ENCODE data around the gene PTPRD.
A peak's percentile ranks its signal among the peaks of the same experiment; 100 is the strongest.

Gene PTPRD

DNA sequence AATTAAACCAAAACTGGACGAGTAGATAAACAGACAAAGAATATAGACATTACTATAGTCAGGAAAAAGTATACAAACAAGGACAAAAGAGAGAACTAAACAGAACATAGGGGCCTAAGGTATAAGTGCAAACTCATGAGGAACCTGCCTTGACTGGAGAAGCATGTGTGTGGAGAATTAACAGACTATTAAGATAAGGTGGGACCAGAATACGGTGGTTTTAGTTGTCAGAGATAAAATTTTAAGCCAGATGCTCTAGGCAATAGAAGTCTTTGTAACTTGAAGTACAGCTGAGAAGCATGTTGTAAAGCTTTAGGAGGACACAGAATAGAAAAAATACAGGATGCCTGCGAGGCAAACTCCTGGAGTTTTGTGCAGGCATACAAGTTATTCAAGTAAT is 707.1 kb downstream of the PTPRD start:
- H3K9ac ChIP-seq (ENCODE audit: low read depth, low read length), result no peak overlapping the region
- H3K9me3 ChIP-seq (ENCODE audit: control insufficient read depth, insufficient read depth, low read length), result no peaks in the 10 kb centered on the region
- no peaks in the 10 kb centered on the region for H3K36me3 ChIP-seq (ENCODE audit: insufficient read depth, low read length)
- peaks cover 4% of the 10 kb centered on the region; the same call in 1 of the 2 replicates for H3K4me1 ChIP-seq (ENCODE audit: insufficient read depth, low read length)

DNA sequence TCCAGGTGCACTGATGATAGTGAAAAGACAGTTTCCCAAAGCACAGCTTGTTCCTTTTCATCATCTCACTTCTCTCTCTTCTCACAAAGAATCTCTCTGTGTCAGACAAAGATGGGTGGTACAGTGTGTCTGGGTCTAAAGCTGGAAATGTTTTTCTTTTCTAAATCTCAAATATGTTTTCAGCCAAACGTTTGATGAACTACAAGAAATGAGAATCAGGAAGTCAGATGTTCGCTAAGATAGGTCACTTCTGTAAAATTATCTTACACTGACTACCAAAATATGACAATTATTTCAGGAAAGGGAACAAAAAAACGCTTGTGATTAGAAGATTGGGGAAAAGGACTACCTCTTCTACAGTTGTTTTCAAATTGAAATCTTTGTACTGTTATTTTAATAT is 708.8 kb downstream of the PTPRD start:
- Histone ChIP-seq H3K4me1 (ENCODE audit: insufficient read depth, low read length) (peaks cover 4% of the 10 kb centered on the region; the same call in 1 of the 2 replicates), H3K9ac (ENCODE audit: low read depth, low read length) (no peak overlapping the region), H3K9me3 (ENCODE audit: control insufficient read depth, insufficient read depth, low read length) (no peaks in the 10 kb centered on the region), H3K36me3 (ENCODE audit: insufficient read depth, low read length) (no peaks in the 10 kb centered on the region)

DNA sequence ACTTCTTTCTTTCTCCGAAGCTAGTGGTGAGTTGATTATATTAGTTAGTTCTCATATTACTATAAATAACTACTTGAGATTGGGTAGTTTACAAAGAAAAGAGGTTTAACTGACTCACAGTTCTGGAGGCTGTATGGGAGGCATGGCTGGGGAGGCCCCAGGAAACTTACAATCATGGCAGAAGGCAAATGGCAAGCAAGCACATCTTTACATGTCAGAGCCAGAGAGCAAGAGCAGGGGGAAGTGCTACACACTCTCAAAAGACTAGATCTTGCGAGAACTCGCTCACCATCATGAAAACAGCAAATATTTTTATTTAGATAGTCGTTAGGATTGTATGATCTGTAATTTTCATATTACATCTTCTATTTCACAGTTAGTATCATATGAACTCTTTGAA is 711.2 kb downstream of the PTPRD start:
- Histone ChIP-seq H3K9me3 (ENCODE audit: control insufficient read depth, insufficient read depth, low read length) (no peaks in the 10 kb centered on the region), H3K9ac (ENCODE audit: low read depth, low read length) (no peak overlapping the region), H3K36me3 (ENCODE audit: insufficient read depth, low read length) (no peaks in the 10 kb centered on the region), H3K4me1 (ENCODE audit: insufficient read depth, low read length) (peaks cover 4% of the 10 kb centered on the region; the same call in 1 of the 2 replicates)

DNA sequence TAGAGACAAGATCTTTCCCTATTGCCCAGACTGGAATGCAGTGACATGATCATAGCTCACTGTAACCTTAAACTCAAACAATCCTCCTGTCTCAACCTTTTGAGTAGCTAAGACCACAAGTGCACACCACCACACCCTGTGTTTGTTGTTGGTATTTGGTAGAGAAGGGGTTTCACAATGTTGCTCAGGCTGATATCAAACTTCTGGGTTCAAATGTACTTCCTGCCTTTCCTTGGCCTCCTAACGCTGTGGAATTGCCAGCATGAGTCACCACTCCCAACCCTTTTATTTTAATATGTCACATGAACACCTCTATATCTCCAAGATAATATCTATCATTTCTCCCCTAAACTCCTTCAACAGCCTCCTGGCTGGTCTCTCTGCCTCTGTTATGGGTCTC is 719.0 kb downstream of the PTPRD start:
- Histone ChIP-seq H3K4me1 (ENCODE audit: insufficient read depth, low read length) (no peaks in the 10 kb centered on the region), H3K36me3 (ENCODE audit: insufficient read depth, low read length) (no peaks in the 10 kb centered on the region), H3K9me3 (ENCODE audit: control insufficient read depth, insufficient read depth, low read length) (no peaks in the 10 kb centered on the region), H3K9ac (ENCODE audit: low read depth, low read length) (no peak overlapping the region)

DNA sequence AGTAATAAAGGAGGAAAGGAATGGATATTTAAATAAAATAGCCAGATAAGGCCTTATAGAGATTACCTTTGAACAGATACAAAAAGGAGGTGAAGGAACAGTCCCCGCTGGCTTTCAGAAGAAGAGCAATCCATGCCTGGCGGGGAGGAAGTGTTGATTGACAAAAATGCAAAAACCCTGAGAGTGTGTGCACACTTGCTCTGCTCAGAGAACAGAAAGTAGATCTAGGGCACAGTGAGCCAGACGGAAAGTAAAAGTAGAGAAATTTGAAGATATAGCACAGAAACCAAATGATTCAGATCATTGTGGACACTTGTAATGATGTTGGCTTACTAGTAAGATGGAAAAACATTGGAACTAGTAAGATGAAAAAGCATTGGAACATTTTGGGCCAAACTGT is 720.6 kb downstream of the PTPRD start:
- no peaks in the 10 kb centered on the region for H3K9me3 ChIP-seq (ENCODE audit: control insufficient read depth, insufficient read depth, low read length)
- no peaks in the 10 kb centered on the region for H3K4me1 ChIP-seq (ENCODE audit: insufficient read depth, low read length)

DNA sequence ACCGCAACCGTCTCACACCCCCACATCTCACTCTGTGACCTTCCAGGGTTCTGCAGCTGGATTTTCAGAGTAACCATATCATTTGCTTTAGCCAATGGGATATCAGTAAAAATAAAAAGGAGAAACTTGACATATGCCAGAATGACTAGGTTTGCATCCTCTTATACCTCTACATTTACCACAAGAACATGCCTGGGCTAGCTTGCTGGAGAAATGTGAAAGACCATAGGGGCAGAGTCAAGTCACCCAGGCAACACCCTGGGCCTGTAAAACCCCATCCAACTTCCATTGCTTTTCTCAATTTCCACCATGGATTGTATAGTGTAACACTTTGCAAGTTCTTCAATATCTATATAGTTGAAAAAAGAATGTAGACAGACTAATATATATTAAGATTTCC is 731.1 kb downstream of the PTPRD start:
- no peak overlapping the region for H3K9ac ChIP-seq (ENCODE audit: low read depth, low read length)
- peaks cover 3% of the 10 kb centered on the region; the same call in 1 of the 2 replicates for H3K9me3 ChIP-seq (ENCODE audit: control insufficient read depth, insufficient read depth, low read length)

More for the DNA sequence above, 720.6 kb downstream of the PTPRD start:
- Histone ChIP-seq H3K36me3 (ENCODE audit: insufficient read depth, low read length) (no peaks in the 10 kb centered on the region), H3K9ac (ENCODE audit: low read depth, low read length) (no peak overlapping the region)

DNA sequence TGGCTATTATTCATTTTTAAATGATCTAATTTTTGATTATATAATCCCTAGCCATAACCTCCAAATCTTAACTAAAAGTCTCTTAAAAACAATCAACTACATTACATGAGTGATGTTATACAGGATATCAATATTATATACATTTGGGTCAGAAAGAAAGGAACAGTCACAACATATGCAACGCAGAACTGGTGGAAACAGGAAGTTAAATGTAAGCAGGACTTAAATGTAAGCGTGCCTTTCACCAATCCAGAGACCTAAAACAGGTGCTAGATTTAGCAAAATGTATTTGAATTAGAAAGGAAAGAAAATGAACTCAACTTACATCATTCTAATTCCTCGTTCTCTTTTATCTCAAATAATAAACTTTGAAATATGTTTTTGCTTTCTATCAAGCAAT is 738.5 kb downstream of the PTPRD start:
- Histone ChIP-seq H3K36me3 (ENCODE audit: insufficient read depth, low read length) (no peaks in the 10 kb centered on the region), H3K9me3 (ENCODE audit: control insufficient read depth, insufficient read depth, low read length) (no peaks in the 10 kb centered on the region), H3K4me1 (ENCODE audit: insufficient read depth, low read length) (no peaks in the 10 kb centered on the region), H3K9ac (ENCODE audit: low read depth, low read length) (no peak overlapping the region)

More for the DNA sequence above, 731.1 kb downstream of the PTPRD start:
- no peaks in the 10 kb centered on the region for H3K36me3 ChIP-seq (ENCODE audit: insufficient read depth, low read length)
- no peaks in the 10 kb centered on the region for H3K4me1 ChIP-seq (ENCODE audit: insufficient read depth, low read length)

DNA sequence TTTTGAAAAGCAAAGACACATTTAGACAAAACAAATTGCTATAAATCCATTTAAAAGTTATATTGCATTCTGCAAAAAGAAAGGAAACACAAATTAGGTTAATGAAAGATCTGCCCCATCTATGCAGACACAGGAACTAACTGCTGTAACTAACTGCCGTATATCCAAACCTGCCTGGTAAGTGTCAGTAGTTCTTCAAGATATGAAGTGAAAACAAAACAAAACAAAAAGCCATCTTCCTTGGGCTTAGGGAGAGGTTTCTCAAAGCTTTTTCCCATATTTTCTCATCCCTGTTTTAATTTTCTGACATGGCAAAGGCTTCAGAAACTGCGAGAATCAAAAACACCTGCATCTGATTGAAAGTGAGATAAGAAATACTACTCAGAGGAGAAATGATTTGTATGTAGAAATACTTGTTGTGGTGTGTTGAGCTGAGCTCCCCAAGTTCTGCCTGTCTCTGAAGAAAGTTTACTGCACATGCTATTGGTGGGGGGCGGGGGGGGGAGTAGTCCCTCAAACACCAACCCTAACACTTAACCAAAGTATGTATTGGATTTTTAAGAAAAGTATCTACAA is 750.5 kb downstream of the PTPRD start:
- Histone ChIP-seq H3K36me3 (ENCODE audit: insufficient read depth, low read length) (no peaks in the 10 kb centered on the region), H3K9ac (ENCODE audit: low read depth, low read length) (no peak overlapping the region), H3K9me3 (ENCODE audit: control insufficient read depth, insufficient read depth, low read length) (no peaks in the 10 kb centered on the region), H3K4me1 (ENCODE audit: insufficient read depth, low read length) (no peaks in the 10 kb centered on the region)

DNA sequence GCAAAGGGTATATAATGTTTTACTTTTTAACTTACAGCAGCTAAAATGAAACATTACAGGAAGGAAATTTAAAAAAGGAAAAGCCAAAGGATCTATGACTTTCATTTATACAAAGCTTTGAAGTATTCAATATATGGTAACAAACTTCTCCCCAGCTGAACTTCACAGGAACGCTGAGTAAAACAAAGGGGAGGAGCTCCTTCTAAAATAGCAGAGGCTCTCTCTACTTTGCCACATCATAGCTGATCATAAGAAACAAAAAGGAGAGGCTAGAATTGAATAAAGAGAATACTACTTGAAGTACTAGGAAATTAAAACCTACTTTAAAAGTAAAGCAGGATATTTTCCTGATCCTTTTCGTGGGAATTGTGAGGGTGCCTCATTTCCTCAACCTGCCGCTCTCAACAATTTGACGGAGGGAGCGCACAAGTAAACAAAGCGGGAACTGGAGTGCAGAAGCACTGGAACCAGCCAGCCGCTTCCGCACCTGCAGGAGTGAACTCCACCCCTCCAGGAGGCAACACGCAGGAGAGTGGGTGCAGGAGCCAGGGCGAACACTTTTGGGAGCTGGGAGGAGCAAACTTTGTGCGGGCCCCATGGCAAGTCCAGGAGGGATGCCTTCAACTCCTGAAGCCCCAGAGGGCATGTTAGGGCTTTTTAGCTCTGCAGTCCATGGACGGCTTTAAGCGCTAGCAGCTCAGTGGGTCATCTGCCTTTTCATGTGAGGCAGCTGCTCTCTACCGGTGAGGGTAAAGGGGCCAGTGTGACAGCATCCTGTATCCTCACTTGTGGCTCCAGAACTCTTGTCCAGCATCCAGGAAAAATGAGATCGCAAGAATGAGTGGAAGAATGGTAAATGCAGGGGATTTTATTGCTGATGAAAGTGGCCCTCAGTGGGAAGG is 757.4 kb downstream of the PTPRD start:
- Histone ChIP-seq H3K4me1 (ENCODE audit: insufficient read depth, low read length) (no peaks in the 10 kb centered on the region), H3K9me3 (ENCODE audit: control insufficient read depth, insufficient read depth, low read length) (no peaks in the 10 kb centered on the region), H3K9ac (ENCODE audit: low read depth, low read length) (peak overlapping the region; percentile 24; the same call in 1 of the 2 replicates), H3K36me3 (ENCODE audit: insufficient read depth, low read length) (no peaks in the 10 kb centered on the region)

DNA sequence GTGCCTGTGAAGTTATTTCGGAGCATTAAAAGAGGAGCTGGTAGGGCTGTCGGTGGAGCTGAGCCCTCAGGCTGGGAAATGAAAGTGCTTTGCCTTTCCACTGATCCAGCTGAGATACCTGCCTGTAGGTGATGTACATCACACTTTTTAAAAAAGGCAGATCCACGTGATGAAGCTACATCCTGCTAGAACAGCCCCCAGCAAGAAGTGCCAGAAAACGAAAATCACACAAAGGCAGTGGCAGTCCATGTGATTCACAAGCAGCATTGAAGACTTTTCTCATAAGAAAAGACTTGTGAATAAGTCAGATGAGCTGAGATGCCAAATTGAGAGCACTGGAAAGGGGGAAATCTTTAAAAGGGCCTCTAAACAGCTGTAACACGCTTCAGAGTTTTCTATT is 765.1 kb downstream of the PTPRD start:
- no peak overlapping the region for H3K9ac ChIP-seq (ENCODE audit: low read depth, low read length)
- no peaks in the 10 kb centered on the region for H3K36me3 ChIP-seq (ENCODE audit: insufficient read depth, low read length)
- H3K4me1 ChIP-seq (ENCODE audit: insufficient read depth, low read length), result no peaks in the 10 kb centered on the region
- no peaks in the 10 kb centered on the region for H3K9me3 ChIP-seq (ENCODE audit: control insufficient read depth, insufficient read depth, low read length)

DNA sequence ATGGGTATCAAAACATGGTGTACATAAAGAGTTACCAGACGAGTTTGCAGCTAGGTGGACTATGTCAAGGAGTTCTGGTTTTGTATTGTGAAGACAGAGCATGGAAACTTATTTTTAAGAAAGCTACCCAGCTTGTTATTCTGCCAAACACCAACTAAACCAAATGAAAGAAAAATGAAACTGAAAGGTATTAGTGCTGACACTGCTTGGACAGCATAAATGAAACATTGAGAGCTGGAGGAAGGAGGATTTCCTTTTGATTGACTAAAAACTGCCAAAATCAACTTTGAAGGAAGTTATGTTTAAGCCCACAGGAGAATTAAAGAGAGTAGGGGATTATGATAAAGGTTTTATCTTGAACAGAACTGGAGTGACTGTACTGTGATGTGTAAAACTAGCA is 766.2 kb downstream of the PTPRD start:
- H3K36me3 ChIP-seq (ENCODE audit: insufficient read depth, low read length), result no peaks in the 10 kb centered on the region
- no peaks in the 10 kb centered on the region for H3K4me1 ChIP-seq (ENCODE audit: insufficient read depth, low read length)
- no peak overlapping the region for H3K9ac ChIP-seq (ENCODE audit: low read depth, low read length)
- no peaks in the 10 kb centered on the region for H3K9me3 ChIP-seq (ENCODE audit: control insufficient read depth, insufficient read depth, low read length)

DNA sequence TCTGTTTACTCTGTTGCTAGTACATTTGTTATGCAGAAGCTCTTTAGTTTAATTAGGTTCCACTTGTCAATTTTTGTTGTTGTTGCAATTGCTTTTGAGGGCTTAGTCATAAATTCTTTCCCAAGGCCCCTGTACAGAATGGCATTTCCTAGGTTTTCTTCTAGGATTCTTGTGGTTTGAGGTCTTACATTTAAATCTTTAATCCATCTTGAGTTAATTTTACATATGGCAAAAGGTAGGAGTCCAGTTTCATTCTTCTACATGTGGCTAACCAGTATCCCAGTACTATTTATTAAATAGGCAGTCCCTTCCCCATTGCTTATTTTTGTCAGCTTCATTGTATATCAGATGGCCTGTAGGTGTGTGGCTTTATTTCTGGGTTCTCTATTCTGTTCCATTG is 792.4 kb downstream of the PTPRD start:
- Histone ChIP-seq H3K9me3 (ENCODE audit: control insufficient read depth, insufficient read depth, low read length) (peaks cover 2% of the 10 kb centered on the region; the same call in 1 of the 2 replicates), H3K36me3 (ENCODE audit: insufficient read depth, low read length) (no peaks in the 10 kb centered on the region), H3K4me1 (ENCODE audit: insufficient read depth, low read length) (no peaks in the 10 kb centered on the region), H3K9ac (ENCODE audit: low read depth, low read length) (no peak overlapping the region)

DNA sequence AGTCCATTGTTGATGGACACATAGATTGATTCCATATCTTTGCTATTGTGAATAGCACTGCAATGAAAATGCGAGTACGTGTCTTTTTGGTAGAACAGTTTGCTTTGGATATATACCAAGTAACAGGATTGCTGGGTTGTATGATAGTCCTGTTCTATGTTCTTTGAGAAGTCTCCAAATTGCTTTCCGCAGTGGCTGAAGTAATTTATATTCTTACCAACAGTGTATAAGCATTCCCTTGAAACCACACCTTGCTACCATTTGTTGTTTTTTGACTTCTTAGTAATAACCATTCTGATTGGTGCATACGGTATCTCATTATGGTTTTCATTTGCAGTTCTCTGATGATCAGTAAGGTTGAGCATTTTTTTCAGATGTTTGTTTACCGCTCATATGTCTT is 792.9 kb downstream of the PTPRD start:
- peaks cover 2% of the 10 kb centered on the region; the same call in 1 of the 2 replicates for H3K9me3 ChIP-seq (ENCODE audit: control insufficient read depth, insufficient read depth, low read length)
- no peaks in the 10 kb centered on the region for H3K36me3 ChIP-seq (ENCODE audit: insufficient read depth, low read length)
- no peak overlapping the region for H3K9ac ChIP-seq (ENCODE audit: low read depth, low read length)
- no peaks in the 10 kb centered on the region for H3K4me1 ChIP-seq (ENCODE audit: insufficient read depth, low read length)

DNA sequence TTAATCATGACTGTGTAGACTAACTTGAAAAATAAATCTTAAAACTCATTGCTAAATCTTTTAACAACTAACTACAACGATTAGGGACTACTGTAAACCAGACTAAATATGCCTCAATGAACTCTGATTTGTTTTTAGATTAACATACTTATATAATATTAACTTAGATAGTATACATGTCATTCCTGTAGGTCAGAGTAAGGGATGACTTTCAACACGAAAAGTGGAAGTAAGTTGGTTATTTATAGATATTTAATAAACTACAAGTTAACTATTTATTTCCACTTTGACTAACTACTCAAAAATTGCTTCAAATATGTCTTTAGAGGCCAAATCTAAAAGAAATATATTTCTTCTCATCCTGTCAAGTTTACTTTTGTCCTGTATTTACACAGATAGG is 795.6 kb downstream of the PTPRD start:
- Histone ChIP-seq H3K4me1 (ENCODE audit: insufficient read depth, low read length) (no peaks in the 10 kb centered on the region), H3K9ac (ENCODE audit: low read depth, low read length) (no peak overlapping the region), H3K36me3 (ENCODE audit: insufficient read depth, low read length) (no peaks in the 10 kb centered on the region), H3K9me3 (ENCODE audit: control insufficient read depth, insufficient read depth, low read length) (peaks cover 2% of the 10 kb centered on the region; the same call in 1 of the 2 replicates)

DNA sequence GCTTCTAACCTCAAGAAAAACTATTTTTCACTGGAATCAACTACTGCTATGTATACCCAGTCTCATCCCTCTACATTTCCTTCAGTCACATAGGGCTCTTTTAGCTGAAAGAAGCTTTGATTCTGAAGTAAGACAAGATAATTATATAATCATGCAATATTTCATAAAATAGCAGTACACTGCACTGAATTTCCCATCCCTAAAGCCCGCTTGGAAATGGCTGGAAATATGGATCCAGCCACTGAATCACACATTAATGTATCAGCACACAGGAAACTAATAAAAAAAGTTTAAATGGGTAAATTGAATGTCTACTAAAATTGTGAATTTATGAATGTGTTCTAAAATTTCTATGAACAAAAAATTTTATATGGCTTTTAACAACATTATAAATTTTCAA is 808.7 kb downstream of the PTPRD start:
- Histone ChIP-seq H3K9ac (ENCODE audit: low read depth, low read length) (no peak overlapping the region), H3K36me3 (ENCODE audit: insufficient read depth, low read length) (no peaks in the 10 kb centered on the region), H3K4me1 (ENCODE audit: insufficient read depth, low read length) (0 out of 2 replicates have a peak, but pooled peaks cover 4% of the 10 kb centered on the region), H3K9me3 (ENCODE audit: control insufficient read depth, insufficient read depth, low read length) (no peaks in the 10 kb centered on the region)
